A549 (cell line): Measurements from ENCODE around the gene FAH. TPM values are rescaled to one million over a fixed set of nuclear protein-coding genes. Genes with fewer than 3 reads are reported as not detected.

Source experiments
- ATAC-seq, 2 experiments: fragments of 200-7000 bp in 1 of 2; fragments of >200 bp in 1 of 2; cut with Nextera tagmentation in 1 of 2; cut with Tn5 transposase in 1 of 2; 3 replicates each; pipeline versions ENCODE4 v1.8.0 to v1.9.1; 2018 to 2020; ENCODE audit warnings: mild to moderate bottlenecking in 1 of 2, moderate library complexity in 1 of 2
- CTCF ChIA-PET: fragments of 300-600 bp; sonication (Branson Sonifier 250); formaldehyde crosslinking; extraction: SDS; loops from one replicate; lab custom pipeline; 2021; ENCODE audit warnings: antibody characterized with exemption, inconsistent platforms; lab: Yijun Ruan, JAX
- POLR2A ChIA-PET: fragments of 350-600 bp; formaldehyde crosslinking; extraction: SDS; loops from one replicate; lab custom pipeline; 2021; ENCODE audit warnings: antibody characterized with exemption, inconsistent platforms; lab: Yijun Ruan, JAX
- DNase-seq, 2 experiments: peaks; one replicate each; pipeline versions ENCODE4 v3.0.0 to v3.0.0-alpha.2; 2011 to 2016; ENCODE audit warnings: low read depth in 1 of 2, low spot score in 1 of 2
- FAIRE-seq: peaks from 2 replicates; lab custom pipeline; 2011; peaks lifted over from hg19 to GRCh38; lab: Jason Lieb, UNC
- H3K27ac ChIP-seq, 2 experiments: fragments of >200 bp; sonication (Bioruptor Twin); formaldehyde crosslinking; 3 replicates each; pipeline ENCODE4 v1.5.1; 2016 to 2017
- H3K4me1 ChIP-seq: fragments of >200 bp; sonication (Bioruptor Twin); formaldehyde crosslinking; 3 replicates; pipeline ENCODE4 v1.6.1; 2016
- H3K4me2 ChIP-seq: fragments of >200 bp; sonication (Bioruptor Twin); formaldehyde crosslinking; 3 replicates; pipeline ENCODE4 v1.6.1; 2016
- H3K4me3 ChIP-seq: fragments of >200 bp; sonication (Bioruptor Twin); formaldehyde crosslinking; 3 replicates; pipeline ENCODE4 v1.5.1; 2016
- H3K9me3 ChIP-seq: fragments of >200 bp; sonication (Bioruptor Twin); formaldehyde crosslinking; 3 replicates; pipeline ENCODE4 v1.6.1; 2016
- BCL3 ChIP-seq: fragments of >200 bp; sonication (Bioruptor Twin); formaldehyde crosslinking; IDR thresholded peaks from 3 replicates; pipeline ENCODE4 v1.6.1; 2016
- CHD4 ChIP-seq: fragments of 200-600 bp; sonication (generic); IDR thresholded peaks from 2 replicates; pipeline ENCODE4 v1.6.1; 2016; ENCODE audit warnings: antibody characterized with exemption, mild to moderate bottlenecking, borderline replicate concordance
- CTCF ChIP-seq: fragments of >200 bp; sonication (Bioruptor Twin); formaldehyde crosslinking; IDR thresholded peaks from 3 replicates; pipeline ENCODE4 v1.5.1; 2016
- EHF ChIP-seq: fragments of 250-450 bp; sonication (Bioruptor Pico); IDR thresholded peaks from 2 replicates; pipeline ENCODE4 v1.5.0; 2020; ENCODE audit warnings: mild to moderate bottlenecking
- EHMT2 ChIP-seq: fragments of 200-600 bp; sonication (generic); IDR thresholded peaks from 2 replicates; pipeline ENCODE4 v1.6.1; 2016; ENCODE audit warnings: antibody characterized with exemption, low read depth, mild to moderate bottlenecking, moderate library complexity
- ESRRA ChIP-seq: fragments of 150-350 bp; IDR thresholded peaks from 2 replicates; pipeline ENCODE4 v1.6.1; 2014; ENCODE audit warnings: mild to moderate bottlenecking, low read length, borderline replicate concordance
- HMGXB4 ChIP-seq: fragments of 250-450 bp; sonication (Bioruptor Pico); IDR thresholded peaks from 2 replicates; pipeline ENCODE4 v1.5.0; 2021; ENCODE audit warnings: mild to moderate bottlenecking, moderate library complexity, borderline replicate concordance
- HOXA7 ChIP-seq: fragments of 250-450 bp; sonication (Bioruptor Pico); IDR thresholded peaks from 2 replicates; pipeline ENCODE4 v1.5.0; 2020; ENCODE audit warnings: mild to moderate bottlenecking, moderate library complexity
- HOXB13 ChIP-seq: fragments of 250-450 bp; sonication (Bioruptor Pico); IDR thresholded peaks from 2 replicates; pipeline ENCODE4 v1.5.0; 2020; ENCODE audit warnings: low read depth, mild to moderate bottlenecking, moderate library complexity
- HOXB5 ChIP-seq: fragments of 250-450 bp; sonication (Bioruptor Pico); IDR thresholded peaks from 2 replicates; pipeline ENCODE4 v1.5.0; 2020; ENCODE audit warnings: mild to moderate bottlenecking, moderate library complexity
- JUN ChIP-seq, 2 experiments: fragments of >200 bp; sonication (Bioruptor Twin); formaldehyde crosslinking; IDR thresholded peaks; 2 replicates in 1 of 2; 3 replicates in 1 of 2; pipeline ENCODE4 v1.6.1; 2016 to 2017
- KDM5A ChIP-seq: fragments of 200-600 bp; sonication (generic); IDR thresholded peaks from 2 replicates; pipeline ENCODE4 v1.6.1; 2016; ENCODE audit warnings: antibody characterized with exemption, mild to moderate bottlenecking
- MAFK ChIP-seq: fragments of 450-650 bp; IDR thresholded peaks from 2 replicates; pipeline ENCODE4 v1.6.1; 2014; ENCODE audit not compliant: partially characterized antibody
- MAZ ChIP-seq: fragments of 150-350 bp; IDR thresholded peaks from 2 replicates; pipeline ENCODE4 v1.6.1; 2014; ENCODE audit warnings: antibody characterized with exemption, low read depth, low read length, borderline replicate concordance
- NFE2L2 ChIP-seq: fragments of 150-350 bp; conservative IDR thresholded peaks from 2 replicates; pipeline ENCODE4 v1.6.1; 2014; ENCODE audit warnings: low read length
- NPAS2 ChIP-seq: fragments of 250-450 bp; sonication (Bioruptor Pico); IDR thresholded peaks from 2 replicates; pipeline ENCODE4 v1.8.0; 2022; ENCODE audit warnings: mild to moderate bottlenecking, moderate library complexity, borderline replicate concordance
- POLR2A ChIP-seq: IDR thresholded peaks from 2 replicates; pipeline ENCODE4 v1.6.1; 2012; ENCODE audit warnings: mild to moderate bottlenecking, low read length
- POLR2AphosphoS2 ChIP-seq: conservative IDR thresholded peaks from 2 replicates; pipeline ENCODE4 v1.6.1; 2012; ENCODE audit warnings: low read length, improper control_type of control experiment, inconsistent platforms
- SMC3 ChIP-seq: fragments of >200 bp; sonication (Bioruptor Twin); formaldehyde crosslinking; IDR thresholded peaks from 3 replicates; pipeline ENCODE4 v1.6.1; 2018; ENCODE audit warnings: inconsistent platforms
- SREBF2 ChIP-seq: fragments of 450-650 bp; IDR thresholded peaks from 2 replicates; pipeline ENCODE4 v1.6.1; 2014; ENCODE audit warnings: mild to moderate bottlenecking, moderate library complexity
- ZC3H11A ChIP-seq: fragments of 450-650 bp; IDR thresholded peaks from 2 replicates; pipeline ENCODE4 v1.6.1; 2014; ENCODE audit warnings: antibody characterized with exemption, mild to moderate bottlenecking
- WGBS: methylation state at CpG from one replicate; pipeline ENCODE4 v1.1.6; 2017; ENCODE audit errors: missing lambda C conversion rate; 5-methylcytosine and 5-hydroxymethylcytosine counted together
- polyA plus RNA-seq, 4 experiments: library from polyadenylated mRNA; depleted of rRNA in 3 of 4; stranded (reverse); fragments of >200 nt; fragmentation: RNase III in 1 of 4; extraction: RNeasy Plus Mini Kit Qiagen cat#74134 plus additional on column Dnase treatment in 1 of 4; gene quantifications; 2 replicates in 3 of 4; 3 replicates in 1 of 4; pipeline ENCODE4 v1.2.3, GENCODE V29; 2011 to 2017
- TF ChIP-seq, protein P1 (sequence below): fragments of 250-450 bp; sonication (Bioruptor Pico); IDR thresholded peaks from 2 replicates; pipeline ENCODE4 v1.5.0; 2020; ENCODE audit warnings: low read depth, mild to moderate bottlenecking, moderate library complexity
- TF ChIP-seq, protein P2 (sequence below): IDR thresholded peaks from 2 replicates; pipeline ENCODE4 v1.6.1; 2012
- TF ChIP-seq, protein P3 (sequence below): fragments of 150-350 bp; IDR thresholded peaks from 2 replicates; pipeline ENCODE4 v1.6.1; 2014; ENCODE audit warnings: low read depth, mild to moderate bottlenecking, low read length

The FAH gene
- polyA plus RNA-seq, 2 of the 4 experiments (the other 2 are of a cell fraction) = 27.3 to 31.9 TPM

- Histone ChIP-seq H3K9me3 (no peaks in the 10 kb centered on the region; the same call in 2 of the 3 replicates), H3K4me3 (no peak overlapping the region), H3K27ac (no peak overlapping the region), H3K4me1 (no peaks in the 10 kb centered on the region), H3K4me2 (no peak overlapping the region)
- ATAC-seq (no peak), DNase-seq (no peak), FAIRE-seq (no peak)
- POLR2A ChIA-PET = no interaction called here
- TF ChIP-seq ESRRA = no peak
- no peak for TF ChIP-seq MAFK
- TF ChIP-seq, protein P1, sequence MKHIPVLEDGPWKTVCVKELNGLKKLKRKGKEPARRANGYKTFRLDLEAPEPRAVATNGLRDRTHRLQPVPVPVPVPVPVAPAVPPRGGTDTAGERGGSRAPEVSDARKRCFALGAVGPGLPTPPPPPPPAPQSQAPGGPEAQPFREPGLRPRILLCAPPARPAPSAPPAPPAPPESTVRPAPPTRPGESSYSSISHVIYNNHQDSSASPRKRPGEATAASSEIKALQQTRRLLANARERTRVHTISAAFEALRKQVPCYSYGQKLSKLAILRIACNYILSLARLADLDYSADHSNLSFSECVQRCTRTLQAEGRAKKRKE = no peak
- no peak for TF ChIP-seq EHF (CRISPR knock-in tag)
- no peak for TF ChIP-seq HOXA7 (CRISPR knock-in tag)
- TF ChIP-seq CHD4 = no peak
- TF ChIP-seq BCL3 = no peak
- no peak for TF ChIP-seq JUN (IDR thresholded peaks at IDR 0.05)
- TF ChIP-seq HOXB5 (CRISPR knock-in tag) = no peak
- no peak for TF ChIP-seq POLR2AphosphoS2
- TF ChIP-seq HMGXB4 (CRISPR knock-in tag) = no peak
- CTCF ChIA-PET = no interaction called here
- WGBS = 65% methylated on average over 11 of the region's 11 CpGs
Observed at GRCh38 chr15:80208758-80209734, 56.2 kb downstream of the FAH start.

DNA sequence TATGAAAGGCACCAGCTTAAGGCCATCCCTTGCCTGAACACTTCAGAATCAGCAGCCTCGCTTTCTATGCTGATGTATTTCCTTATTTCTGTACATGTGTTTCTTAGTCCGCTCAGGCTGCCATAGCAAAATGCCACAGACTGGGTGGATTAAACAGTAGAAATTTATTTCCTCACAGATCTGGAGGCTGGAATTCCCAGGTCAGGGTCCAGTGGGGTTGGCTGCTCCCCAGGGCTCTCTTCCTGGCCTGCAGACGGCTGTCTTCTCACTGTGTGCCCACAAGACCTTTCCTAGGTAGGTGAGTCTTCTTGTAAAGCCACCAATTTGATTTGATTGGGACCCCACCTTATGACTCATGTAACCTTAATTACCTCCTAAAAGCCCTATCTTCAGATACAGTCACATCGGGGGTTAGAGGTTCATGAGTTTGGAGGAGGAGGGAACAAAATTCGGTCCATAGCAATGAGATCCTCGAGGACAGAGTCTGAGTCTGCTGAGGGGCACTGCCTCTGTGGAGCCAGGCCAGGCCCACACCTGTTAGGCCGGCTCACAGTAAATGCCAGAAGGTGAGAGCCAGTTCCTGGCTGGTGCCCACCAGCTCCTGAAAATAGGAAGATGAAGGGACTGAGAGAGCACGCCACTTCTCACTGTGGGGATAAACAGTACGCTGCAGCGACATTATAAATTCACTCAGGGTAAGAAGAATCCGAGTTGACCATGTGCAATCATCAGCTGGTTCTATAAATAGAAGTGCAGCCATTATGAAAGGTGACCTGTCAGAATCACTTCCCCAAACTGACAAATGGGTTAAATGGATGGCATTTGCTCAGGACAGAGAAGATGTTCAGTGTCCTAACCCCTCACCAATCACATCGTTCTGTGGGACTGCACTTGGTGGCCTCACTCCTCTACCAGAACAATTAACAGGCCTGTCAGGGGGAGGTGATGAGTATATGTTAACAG is 58.1 kb downstream of the FAH start:
- CTCF ChIA-PET = no interaction called here
- WGBS = 48% methylated on average over 12 of the region's 12 CpGs
- FAIRE-seq (no peak), DNase-seq (no peak)
- H3K4me1 ChIP-seq = no peaks in the 10 kb centered on the region
- TF ChIP-seq, protein P2, sequence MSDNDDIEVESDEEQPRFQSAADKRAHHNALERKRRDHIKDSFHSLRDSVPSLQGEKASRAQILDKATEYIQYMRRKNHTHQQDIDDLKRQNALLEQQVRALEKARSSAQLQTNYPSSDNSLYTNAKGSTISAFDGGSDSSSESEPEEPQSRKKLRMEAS = no peak
- TF ChIP-seq, protein P3, sequence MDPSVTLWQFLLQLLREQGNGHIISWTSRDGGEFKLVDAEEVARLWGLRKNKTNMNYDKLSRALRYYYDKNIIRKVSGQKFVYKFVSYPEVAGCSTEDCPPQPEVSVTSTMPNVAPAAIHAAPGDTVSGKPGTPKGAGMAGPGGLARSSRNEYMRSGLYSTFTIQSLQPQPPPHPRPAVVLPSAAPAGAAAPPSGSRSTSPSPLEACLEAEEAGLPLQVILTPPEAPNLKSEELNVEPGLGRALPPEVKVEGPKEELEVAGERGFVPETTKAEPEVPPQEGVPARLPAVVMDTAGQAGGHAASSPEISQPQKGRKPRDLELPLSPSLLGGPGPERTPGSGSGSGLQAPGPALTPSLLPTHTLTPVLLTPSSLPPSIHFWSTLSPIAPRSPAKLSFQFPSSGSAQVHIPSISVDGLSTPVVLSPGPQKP = no peak
- TF ChIP-seq ZC3H11A (no peak), KDM5A (no peak), MAZ (no peak), HOXB5 (CRISPR knock-in tag) (no peak), SMC3 (no peak), POLR2A (no peak), HOXB13 (CRISPR knock-in tag) (no peak), SREBF2 (no peak), NFE2L2 (no peak), EHMT2 (no peak), NPAS2 (CRISPR knock-in tag) (no peak), CTCF (no peak), POLR2AphosphoS2 (no peak)
- TF ChIP-seq, all 56 proteins: peak for 0
- POLR2A ChIA-PET = no interaction called here
- ATAC-seq = no peak
- H3K9me3 ChIP-seq = no peaks in the 10 kb centered on the region; the same call in 2 of the 3 replicates
- H3K4me3 ChIP-seq = no peak overlapping the region
- no peak overlapping the region for H3K4me2 ChIP-seq
- no peak overlapping the region for H3K27ac ChIP-seq
